ENCODE measurements around the gene PSMB7. TPM values are rescaled to one million over a fixed set of nuclear protein-coding genes. Genes with fewer than 3 reads are reported as not detected.
A peak's percentile ranks its signal among the peaks of the same experiment; 100 is the strongest.
"Not testable (repeated sequence)": the region's sequence is repeated elsewhere in the genome, so short reads cannot be mapped to it uniquely, and the experiment has no call there.

The PSMB7 gene
- total RNA-seq, 4 donors from 2014 or later = 74.7 to 181 (median 100) TPM

GRCh38 chr9:124428751-124429529 is 13.7 kb upstream of the PSMB7 start:
- Histone ChIP-seq H3K36me3 (no peaks in the 10 kb centered on the region), H3K27ac (peak overlapping the region in 2 of 4 donors; percentile 11 to 44), H3K4me3 (no peak overlapping the region), H3K9me3 (no peaks in the 10 kb centered on the region), H3K4me1 (no peaks in the 10 kb centered on the region), H3K27me3 (no peaks in the 10 kb centered on the region)
- no peak for TF ChIP-seq POLR2A (IDR thresholded peaks at IDR 0.05)
- TF ChIP-seq EP300 (IDR thresholded peaks at IDR 0.05) = peak in 1 of 2 donors; percentile 39
- 57 to 63% methylated on average over 23 to 28 of the region's 28 CpGs for WGBS, 2 donors
- no peak for DNase-seq (ENCODE audit: low spot score in 2 of 2)

GRCh38 chr9:124427281-124427680 is 12.0 kb upstream of the PSMB7 start:
- Histone ChIP-seq H3K36me3 (no peaks in the 10 kb centered on the region), H3K9me3 (no peaks in the 10 kb centered on the region), H3K27ac (no peak overlapping the region), H3K4me3 (no peak overlapping the region), H3K4me1 (no peaks in the 10 kb centered on the region), H3K27me3 (no peaks in the 10 kb centered on the region)
- WGBS, 2 donors = 62 to 81% methylated on average over 4 of the region's 4 CpGs
- TF ChIP-seq POLR2A (IDR thresholded peaks at IDR 0.05) = no peak
- TF ChIP-seq CTCF (IDR thresholded peaks at IDR 0.05) = no peak
- no peak for TF ChIP-seq EP300 (IDR thresholded peaks at IDR 0.05)
- DNase-seq (ENCODE audit: low spot score in 2 of 2) = no peak

- Histone ChIP-seq H3K27ac (no peak overlapping the region), H3K4me1 (no peaks in the 10 kb centered on the region), H3K9me3 (no peaks in the 10 kb centered on the region), H3K36me3 (no peaks in the 10 kb centered on the region), H3K4me3 (no peak overlapping the region), H3K27me3 (no peaks in the 10 kb centered on the region)
- no peak for TF ChIP-seq EP300 (IDR thresholded peaks at IDR 0.05)
- TF ChIP-seq CTCF (IDR thresholded peaks at IDR 0.05) = no peak
- no peak for TF ChIP-seq POLR2A (IDR thresholded peaks at IDR 0.05)
- 89 to 93% methylated on average over 7 of the region's 7 CpGs for WGBS, 2 donors
- DNase-seq (ENCODE audit: low spot score in 2 of 2) = no peak
Observed at GRCh38 chr9:124426361-124426760, 11.1 kb upstream of the PSMB7 start.

GRCh38 chr9:124425733-124426132 is 10.5 kb upstream of the PSMB7 start:
- not testable (repeated sequence) for H3K27ac ChIP-seq; DNase-seq (ENCODE audit: low spot score in 2 of 2); H3K27me3 ChIP-seq; H3K9me3 ChIP-seq; H3K36me3 ChIP-seq; H3K4me1 ChIP-seq; H3K4me3 ChIP-seq
- WGBS, 2 donors = 91 to 94% methylated on average over 12 of the region's 12 CpGs

- Histone ChIP-seq H3K9me3 (no peaks in the 10 kb centered on the region), H3K4me1 (peaks cover 0 to 4% (median 0%) of the 10 kb centered on the region in 4 donors), H3K27me3 (no peaks in the 10 kb centered on the region), H3K36me3 (no peaks in the 10 kb centered on the region), H3K27ac (peak overlapping the region in 2 of 4 donors; percentile 5 to 39), H3K4me3 (no peak overlapping the region)
- TF ChIP-seq CTCF (IDR thresholded peaks at IDR 0.05) (no peak), EP300 (IDR thresholded peaks at IDR 0.05) (peak in 1 of 2 donors; percentile 7)
- WGBS, 2 donors = 24 to 36% methylated on average over 11 of the region's 11 CpGs
- no peak for DNase-seq (ENCODE audit: low spot score in 2 of 2)
Observed at GRCh38 chr9:124423591-124423990, 8.3 kb upstream of the PSMB7 start.

GRCh38 chr9:124423155-124423554 is 7.9 kb upstream of the PSMB7 start:
- TF ChIP-seq EP300 (IDR thresholded peaks at IDR 0.05) (no peak), POLR2A (IDR thresholded peaks at IDR 0.05) (no peak)
- H3K9me3 ChIP-seq = no peaks in the 10 kb centered on the region
- peak overlapping the region in 1 of 4 donors; percentile 39 for H3K27ac ChIP-seq
- DNase-seq (ENCODE audit: low spot score in 2 of 2) = no peak
- peaks cover 0 to 4% (median 0%) of the 10 kb centered on the region in 4 donors for H3K4me1 ChIP-seq
- H3K27me3 ChIP-seq = no peaks in the 10 kb centered on the region
- WGBS, 2 donors = 72 to 76% methylated on average over 5 of the region's 5 CpGs
- H3K4me3 ChIP-seq = no peak overlapping the region
- no peaks in the 10 kb centered on the region for H3K36me3 ChIP-seq
